IMR-90 (cell line): ENCODE data around the gene FARS2. TPM values are rescaled to one million over a fixed set of nuclear protein-coding genes. Genes with fewer than 3 reads are reported as not detected.

ENCODE experiments used
- ATAC-seq: fragments of 200-7000 bp; cut with Tn5 transposase; 2 replicates; pipeline ENCODE4 v1.9.1; 2020; ENCODE audit warnings: low read depth, mild to moderate bottlenecking, moderate library complexity
- BruUV-seq: library from RNA; stranded (reverse); fragments of 400-500 nt; replicated peaks from 2 replicates; lab custom pipeline; 2021; lab: Mats Ljungman, UMichigan
- CTCF ChIA-PET: fragments of 300-600 bp; formaldehyde crosslinking; extraction: SDS; loops from one replicate; lab custom pipeline; 2021; ENCODE audit warnings: antibody characterized with exemption; lab: Yijun Ruan, JAX
- POLR2A ChIA-PET: fragments of 300-600 bp; sonication (Branson Sonifier 250); formaldehyde crosslinking; loops from one replicate; lab custom pipeline; 2022; ENCODE audit warnings: antibody characterized with exemption; ENCODE audit not compliant: unreplicated experiment; lab: Charles Lee
- DNase-seq: peaks from one replicate; pipeline ENCODE4 v3.0.0; 2013
- H2AFZ ChIP-seq: replicated peaks from 2 replicates; pipeline ENCODE3; 2013; ENCODE audit warnings: low read length, mild to moderate bottlenecking; ENCODE audit not compliant: poor library complexity
- H2AK5ac ChIP-seq: 2 replicates; pipeline ENCODE4 v1.6.1; 2013; ENCODE audit warnings: low read depth, low read length, inconsistent platforms
- H2AK9ac ChIP-seq: replicated peaks from 2 replicates; pipeline ENCODE3; 2013; ENCODE audit warnings: mild to moderate bottlenecking, low read depth, low read length, moderate library complexity; ENCODE audit not compliant: poor library complexity
- H2BK120ac ChIP-seq: 2 replicates; pipeline ENCODE4 v1.6.1; 2013; ENCODE audit warnings: low read depth, low read length, inconsistent platforms
- H2BK15ac ChIP-seq: 3 replicates; pipeline ENCODE4 v1.6.1; 2013; ENCODE audit warnings: low read depth, low read length, inconsistent platforms
- H2BK20ac ChIP-seq: 2 replicates; pipeline ENCODE4 v1.6.1; 2013; ENCODE audit warnings: low read depth, mild to moderate bottlenecking, inconsistent platforms, low read length, moderate library complexity
- H2BK5ac ChIP-seq: 2 replicates; pipeline ENCODE4 v1.6.1; 2013; ENCODE audit warnings: mild to moderate bottlenecking, low read depth, low read length, inconsistent platforms; ENCODE audit not compliant: poor library complexity, severe bottlenecking
- H3K14ac ChIP-seq: replicated peaks from 2 replicates; pipeline ENCODE4 v1.6.1; 2013; ENCODE audit warnings: low read depth, low read length, inconsistent platforms
- H3K18ac ChIP-seq: 2 replicates; pipeline ENCODE4 v1.6.1; 2013; ENCODE audit warnings: low read depth, low read length, control low read depth
- H3K23ac ChIP-seq: 2 replicates; pipeline ENCODE4 v1.6.1; 2013; ENCODE audit warnings: low read depth, low read length, inconsistent platforms
- H3K27ac ChIP-seq: 2 replicates; pipeline ENCODE4 v1.5.1; 2013; ENCODE audit warnings: mild to moderate bottlenecking, control low read depth, low read length; ENCODE audit not compliant: insufficient read depth
- H3K27me3 ChIP-seq: 2 replicates; pipeline ENCODE4 v1.6.1; 2013; ENCODE audit warnings: low read length; ENCODE audit not compliant: control insufficient read depth, insufficient read depth
- H3K36me3 ChIP-seq: 2 replicates; pipeline ENCODE4 v1.6.1; 2013; ENCODE audit warnings: low read length, mixed read lengths; ENCODE audit not compliant: control insufficient read depth, insufficient read depth
- H3K4ac ChIP-seq: 2 replicates; pipeline ENCODE4 v1.6.1; 2013; ENCODE audit warnings: low read depth, low read length, inconsistent platforms
- H3K4me1 ChIP-seq: 2 replicates; pipeline ENCODE4 v1.6.1; 2013; ENCODE audit warnings: low read length, mixed read lengths; ENCODE audit not compliant: control insufficient read depth, insufficient read depth
- H3K4me2 ChIP-seq: 2 replicates; pipeline ENCODE4 v1.6.1; 2013; ENCODE audit warnings: low read depth, mild to moderate bottlenecking, control low read depth, low read length, moderate library complexity
- H3K4me3 ChIP-seq: 2 replicates; pipeline ENCODE4 v1.5.1; 2013; ENCODE audit warnings: low read depth, mild to moderate bottlenecking, control low read depth, low read length, moderate library complexity; ENCODE audit not compliant: insufficient read depth
- H3K56ac ChIP-seq: 2 replicates; pipeline ENCODE4 v1.6.1; 2013; ENCODE audit warnings: low read length, inconsistent platforms; ENCODE audit not compliant: insufficient read depth; ENCODE audit errors: extremely low read depth
- H3K79me1 ChIP-seq, 2 experiments: 2 replicates each; pipeline ENCODE4 v1.6.1; 2013; ENCODE audit warnings: low read length in 2 of 2, inconsistent platforms in 1 of 2, low read depth in 1 of 2
- H3K9ac ChIP-seq: 2 replicates; pipeline ENCODE4 v1.6.1; 2013; ENCODE audit warnings: low read depth, low read length, control low read depth
- H3K9me1 ChIP-seq: 2 replicates; pipeline ENCODE4 v1.6.1; 2013; ENCODE audit warnings: low read length, inconsistent platforms; ENCODE audit not compliant: insufficient read depth
- H3K9me3 ChIP-seq: 2 replicates; pipeline ENCODE4 v1.6.1; 2013; ENCODE audit warnings: low read length; ENCODE audit not compliant: control insufficient read depth, insufficient read depth
- H4K20me1 ChIP-seq: 2 replicates; pipeline ENCODE4 v1.6.1; 2013; ENCODE audit warnings: low read length, inconsistent platforms; ENCODE audit not compliant: insufficient read depth
- H4K5ac ChIP-seq: 2 replicates; pipeline ENCODE4 v1.6.1; 2013; ENCODE audit warnings: mild to moderate bottlenecking, low read depth, low read length, control low read depth
- H4K8ac ChIP-seq, 2 experiments: 2 replicates each; pipeline ENCODE4 v1.6.1; 2013; ENCODE audit warnings: low read depth in 2 of 2, low read length in 2 of 2, control low read depth in 1 of 2, inconsistent platforms in 1 of 2
- H4K91ac ChIP-seq: 2 replicates; pipeline ENCODE4 v1.6.1; 2013; ENCODE audit warnings: low read depth, low read length, inconsistent platforms; ENCODE audit not compliant: insufficient read depth
- BHLHE40 ChIP-seq: fragments of 150-350 bp; IDR thresholded peaks from 2 replicates; pipeline ENCODE4 v1.6.1; 2016; ENCODE audit warnings: mild to moderate bottlenecking, low read depth, low read length
- CEBPB ChIP-seq: IDR thresholded peaks from 2 replicates; pipeline ENCODE4 v1.6.1; 2012; ENCODE audit warnings: low read depth, low read length, improper control_type of control experiment
- FOS ChIP-seq: fragments of 150-350 bp; IDR thresholded peaks from 2 replicates; pipeline ENCODE4 v1.6.1; 2016; ENCODE audit warnings: low read depth, low read length
- MAFK ChIP-seq: IDR thresholded peaks from 2 replicates; pipeline ENCODE4 v1.6.1; 2012; ENCODE audit warnings: low read depth, low read length, improper control_type of control experiment
- MAZ ChIP-seq: IDR thresholded peaks from 2 replicates; pipeline ENCODE4 v1.6.1; 2012; ENCODE audit warnings: low read depth, mild to moderate bottlenecking, low read length, improper control_type of control experiment, moderate library complexity, borderline replicate concordance
- MXI1 ChIP-seq: IDR thresholded peaks from 2 replicates; pipeline ENCODE4 v1.6.1; 2012; ENCODE audit warnings: low read depth, mild to moderate bottlenecking, low read length, moderate library complexity, borderline replicate concordance
- NFE2L2 ChIP-seq: fragments of 150-350 bp; IDR thresholded peaks from 2 replicates; pipeline ENCODE4 v1.6.1; 2016; ENCODE audit warnings: low read depth, mild to moderate bottlenecking, low read length
- RAD21 ChIP-seq: IDR thresholded peaks from 2 replicates; pipeline ENCODE4 v1.6.1; 2012; ENCODE audit warnings: low read length, improper control_type of control experiment
- WGBS, 2 experiments: methylation state at CpG; one replicate each; pipeline versions ENCODE4 v1.1.5 to v1.1.7; 2013; ENCODE audit warnings: missing lambda C conversion rate in 2 of 2; ENCODE audit not compliant: insufficient read length in 1 of 2; ENCODE audit errors: extremely low coverage in 2 of 2; 5-methylcytosine and 5-hydroxymethylcytosine counted together
- dilution Hi-C: fragments of 300-500 bp; cut with HindIII; formaldehyde crosslinking; loops from one replicate; pipeline ENCODE4 v1.14.3; 2018; ENCODE audit warnings: low sequenced_read_pairs; ENCODE audit not compliant: unreplicated experiment
- in situ Hi-C: fragments of 300-500 bp; cut with MboI; formaldehyde crosslinking; loops from 3 replicates; pipeline ENCODE4 v1.14.3; 2019; ENCODE audit warnings: low sequenced_read_pairs, inconsistent platforms, mixed read lengths
- intact Hi-C: fragments of 100-400 bp; cut with micrococcal nuclease; formaldehyde crosslinking; loops from 2 replicates; pipeline ENCODE4 v1.10.0; 2022
- polyA plus RNA-seq, 3 experiments: library from polyadenylated mRNA; depleted of rRNA; stranded (reverse); fragments of >200 nt; gene quantifications; 2 replicates each; pipeline ENCODE4 v1.2.3, GENCODE V29; 2012; ENCODE audit warnings: low replicate concordance in 1 of 3
- total RNA-seq: library from RNA; depleted of rRNA; stranded (reverse); fragments of >200 nt; gene quantifications from 2 replicates; pipeline ENCODE4 v1.2.3, GENCODE V29; 2012
- TF ChIP-seq, protein P1 (sequence below): fragments of 150-350 bp; IDR thresholded peaks from 2 replicates; pipeline ENCODE4 v1.6.1; 2016; ENCODE audit warnings: low read depth, mild to moderate bottlenecking, low read length, moderate library complexity, borderline replicate concordance
- TF ChIP-seq, protein P2 (sequence below): conservative IDR thresholded peaks from 2 replicates; pipeline ENCODE4 v1.5.1; 2012; ENCODE audit warnings: mild to moderate bottlenecking, low read depth, low read length, improper control_type of control experiment
- TF ChIP-seq, protein P3 (sequence below): fragments of 150-350 bp; IDR thresholded peaks from 2 replicates; pipeline ENCODE4 v1.6.1; 2017; ENCODE audit warnings: mild to moderate bottlenecking, antibody characterized with exemption, low read length, low read depth

The FARS2 gene
- total and polyA plus RNA-seq, 2 of the 4 experiments (the other 2 are of a cell fraction), result 12.1 to 28.9 TPM

DNA sequence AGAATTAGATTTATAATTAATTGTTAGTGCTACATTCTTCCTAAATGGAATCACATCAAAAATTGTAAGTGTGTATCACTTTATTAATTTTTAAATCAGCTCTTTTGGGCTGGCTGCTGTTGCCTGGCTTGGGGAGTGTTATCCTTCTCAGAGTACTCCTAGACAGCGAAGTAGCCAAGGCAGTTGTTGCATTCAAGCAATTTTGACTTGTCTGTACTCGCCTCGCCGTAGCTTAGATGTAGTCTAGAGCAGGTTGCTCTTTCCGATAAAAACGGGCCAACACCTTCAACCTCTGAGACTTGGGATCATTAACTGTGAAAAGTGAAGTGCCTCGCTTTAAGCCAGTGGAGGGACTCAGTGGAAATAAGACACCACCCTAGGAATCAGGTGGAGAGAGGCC lies 151.3 kb downstream of the FARS2 start:
- Histone ChIP-seq H3K14ac (no peak overlapping the region), H3K36me3 (no peaks in the 10 kb centered on the region), H2AK9ac (no peak overlapping the region), H3K79me1 (no peaks in the 10 kb centered on the region), H3K9me3 (no peaks in the 10 kb centered on the region), H2BK120ac (no peak overlapping the region), H4K5ac (no peak overlapping the region), H3K4me3 (no peak overlapping the region), H2AK5ac (no peak overlapping the region), H4K8ac (no peak overlapping the region), H3K9ac (no peak overlapping the region), H2BK5ac (no peak overlapping the region), H3K4me1 (peaks cover 2% of the 10 kb centered on the region; the same call in 1 of the 2 replicates), H2BK20ac (no peak overlapping the region), H3K27me3 (no peaks in the 10 kb centered on the region), H4K91ac (no peak overlapping the region), H3K23ac (no peak overlapping the region), H3K56ac (no peak overlapping the region), H3K27ac (no peak overlapping the region), H3K4me2 (no peak overlapping the region), H4K20me1 (no peaks in the 10 kb centered on the region), H3K18ac (no peak overlapping the region), H2BK15ac (no peak overlapping the region), H3K9me1 (no peaks in the 10 kb centered on the region; the same call in 1 of the 2 replicates), H2AFZ (no peak overlapping the region), H3K4ac (no peak overlapping the region)
- ChIA-PET CTCF (no interaction called here), POLR2A (no interaction called here)
- ATAC-seq (no peak), DNase-seq (no peak)
- no peak for TF ChIP-seq BHLHE40
- no peak for TF ChIP-seq RAD21
- no peak for TF ChIP-seq MXI1
- TF ChIP-seq, protein P1, sequence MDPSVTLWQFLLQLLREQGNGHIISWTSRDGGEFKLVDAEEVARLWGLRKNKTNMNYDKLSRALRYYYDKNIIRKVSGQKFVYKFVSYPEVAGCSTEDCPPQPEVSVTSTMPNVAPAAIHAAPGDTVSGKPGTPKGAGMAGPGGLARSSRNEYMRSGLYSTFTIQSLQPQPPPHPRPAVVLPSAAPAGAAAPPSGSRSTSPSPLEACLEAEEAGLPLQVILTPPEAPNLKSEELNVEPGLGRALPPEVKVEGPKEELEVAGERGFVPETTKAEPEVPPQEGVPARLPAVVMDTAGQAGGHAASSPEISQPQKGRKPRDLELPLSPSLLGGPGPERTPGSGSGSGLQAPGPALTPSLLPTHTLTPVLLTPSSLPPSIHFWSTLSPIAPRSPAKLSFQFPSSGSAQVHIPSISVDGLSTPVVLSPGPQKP, result no peak
- TF ChIP-seq MAFK, result no peak
- no peak for TF ChIP-seq CEBPB
- TF ChIP-seq FOS, result no peak
- TF ChIP-seq, protein P2, sequence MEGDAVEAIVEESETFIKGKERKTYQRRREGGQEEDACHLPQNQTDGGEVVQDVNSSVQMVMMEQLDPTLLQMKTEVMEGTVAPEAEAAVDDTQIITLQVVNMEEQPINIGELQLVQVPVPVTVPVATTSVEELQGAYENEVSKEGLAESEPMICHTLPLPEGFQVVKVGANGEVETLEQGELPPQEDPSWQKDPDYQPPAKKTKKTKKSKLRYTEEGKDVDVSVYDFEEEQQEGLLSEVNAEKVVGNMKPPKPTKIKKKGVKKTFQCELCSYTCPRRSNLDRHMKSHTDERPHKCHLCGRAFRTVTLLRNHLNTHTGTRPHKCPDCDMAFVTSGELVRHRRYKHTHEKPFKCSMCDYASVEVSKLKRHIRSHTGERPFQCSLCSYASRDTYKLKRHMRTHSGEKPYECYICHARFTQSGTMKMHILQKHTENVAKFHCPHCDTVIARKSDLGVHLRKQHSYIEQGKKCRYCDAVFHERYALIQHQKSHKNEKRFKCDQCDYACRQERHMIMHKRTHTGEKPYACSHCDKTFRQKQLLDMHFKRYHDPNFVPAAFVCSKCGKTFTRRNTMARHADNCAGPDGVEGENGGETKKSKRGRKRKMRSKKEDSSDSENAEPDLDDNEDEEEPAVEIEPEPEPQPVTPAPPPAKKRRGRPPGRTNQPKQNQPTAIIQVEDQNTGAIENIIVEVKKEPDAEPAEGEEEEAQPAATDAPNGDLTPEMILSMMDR, result no peak
- TF ChIP-seq, protein P3, sequence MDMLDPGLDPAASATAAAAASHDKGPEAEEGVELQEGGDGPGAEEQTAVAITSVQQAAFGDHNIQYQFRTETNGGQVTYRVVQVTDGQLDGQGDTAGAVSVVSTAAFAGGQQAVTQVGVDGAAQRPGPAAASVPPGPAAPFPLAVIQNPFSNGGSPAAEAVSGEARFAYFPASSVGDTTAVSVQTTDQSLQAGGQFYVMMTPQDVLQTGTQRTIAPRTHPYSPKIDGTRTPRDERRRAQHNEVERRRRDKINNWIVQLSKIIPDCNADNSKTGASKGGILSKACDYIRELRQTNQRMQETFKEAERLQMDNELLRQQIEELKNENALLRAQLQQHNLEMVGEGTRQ, result no peak
- no peak for TF ChIP-seq NFE2L2
- no peak for TF ChIP-seq MAZ
- no TSS peak for BruUV-seq
- intact Hi-C loops, result no loop called here
- WGBS, 2 experiments, result no CpG with 5 or more reads among the region's 7 CpGs
- dilution Hi-C loops, result no loop called here
- in situ Hi-C loops, result no loop called here
